GM21825 (cell line): ENCODE results near the gene AACS.

Experiments used
- ATAC-seq: cut with Tn5 transposase; IDR thresholded peaks from one replicate; pipeline ENCODE4 v1.9.1; 2021; ENCODE audit warnings: mild to moderate bottlenecking, moderate library complexity; ENCODE audit not compliant: unreplicated experiment

AACS gene

GRCh38 chr12:125148316-125148715, 83.1 kb downstream of the AACS start:
- no peak for ATAC-seq

GRCh38 chr12:125149160-125150108, 84.2 kb downstream of the AACS start:
- peak; percentile 94 for ATAC-seq

- no peak for ATAC-seq
Measured at GRCh38 chr12:125151284-125151683, 86.0 kb downstream of the AACS start.

DNA sequence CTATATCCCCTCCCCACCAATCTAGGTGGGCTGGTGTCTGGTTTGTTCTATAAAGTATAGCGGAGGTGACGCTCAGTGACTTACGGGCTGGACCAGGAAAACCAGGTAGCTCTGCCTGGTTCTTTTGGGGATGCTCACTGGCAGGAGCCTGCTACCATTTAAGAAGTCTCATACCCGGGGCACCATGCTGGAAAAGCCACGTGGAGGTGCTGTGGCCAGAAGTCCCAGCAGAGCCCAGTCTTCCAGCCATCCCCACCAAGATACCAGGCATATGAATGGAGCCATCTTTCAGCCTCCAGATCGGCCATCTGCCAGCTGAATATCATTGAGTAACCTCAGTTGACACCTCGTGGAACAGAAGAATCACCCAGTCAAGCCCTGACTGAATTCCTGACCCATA, 87.2 kb downstream of the AACS start:
- ATAC-seq = no peak

GRCh38 chr12:125155366-125155765, 90.1 kb downstream of the AACS start:
- no peak for ATAC-seq

DNA sequence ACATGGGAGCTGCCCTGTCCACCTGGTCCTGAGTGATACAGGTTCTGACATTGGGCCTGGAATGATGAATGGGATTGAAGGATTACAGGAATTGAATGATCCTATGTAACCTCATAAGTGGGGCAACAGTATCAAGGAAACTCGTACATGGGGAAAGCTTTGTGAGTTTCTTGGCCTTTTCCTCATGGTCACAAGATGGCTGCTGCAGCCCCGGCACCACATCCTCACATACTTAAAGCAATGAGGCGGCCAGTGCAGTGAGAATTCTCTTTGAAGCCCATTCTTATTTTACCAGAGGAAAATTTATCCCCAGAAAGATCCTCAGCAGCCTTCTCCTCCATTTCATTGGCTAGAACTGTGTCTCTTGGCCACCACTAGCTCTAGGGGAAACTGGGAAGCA, 91.9 kb downstream of the AACS start:
- no peak for ATAC-seq

GRCh38 chr12:125159702-125160101, 94.5 kb downstream of the AACS start:
- ATAC-seq = no peak

GRCh38 chr12:125160281-125160955, 95.2 kb downstream of the AACS start:
- no peak for ATAC-seq

GRCh38 chr12:125161712-125162022, 96.4 kb downstream of the AACS start:
- ATAC-seq = no peak

DNA sequence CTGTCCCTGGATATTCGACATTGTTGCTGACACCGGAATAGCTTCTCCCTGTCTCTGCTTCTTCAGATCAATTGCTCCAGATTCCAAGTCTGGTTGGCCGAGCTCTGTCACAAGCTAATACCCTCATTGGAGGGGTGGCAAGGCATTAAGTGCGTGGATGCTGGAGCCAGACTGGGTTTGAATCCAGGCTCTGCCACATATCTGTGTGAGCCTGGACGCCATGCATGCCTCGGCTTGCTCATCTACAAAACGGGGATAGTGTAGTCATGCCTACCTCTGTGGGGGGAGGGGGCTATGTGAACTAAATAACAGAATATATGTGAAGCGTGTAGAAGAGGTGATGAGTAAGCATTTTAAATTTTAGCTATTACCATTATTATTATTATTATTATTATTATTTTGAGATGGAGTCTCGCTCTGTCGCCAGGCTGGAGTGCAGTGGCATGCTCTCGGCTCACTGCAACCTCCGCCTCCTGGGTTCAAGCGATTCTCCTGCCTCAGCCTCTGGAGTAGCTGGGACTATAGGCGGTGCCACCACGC, 97.3 kb downstream of the AACS start:
- no peak for ATAC-seq

DNA sequence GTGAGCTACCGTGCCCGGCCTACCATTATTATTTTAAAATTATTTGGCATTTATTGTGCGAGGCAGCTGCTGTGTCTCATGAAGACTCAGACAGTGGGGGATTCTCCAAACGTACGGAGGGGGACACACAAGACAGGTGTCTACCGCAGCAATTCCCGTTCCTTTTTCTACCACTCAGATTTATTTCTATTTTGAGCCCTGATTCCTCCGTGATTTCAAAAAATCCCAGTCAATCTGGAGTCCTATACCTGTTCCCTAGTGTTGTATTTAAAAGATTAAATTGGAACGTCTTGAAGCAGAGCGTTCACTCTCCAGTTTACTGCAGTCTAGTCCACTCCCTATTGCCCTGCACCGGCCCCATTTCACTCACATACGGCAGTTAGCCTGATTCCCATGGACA, 97.9 kb downstream of the AACS start:
- ATAC-seq = no peak

GRCh38 chr12:125164541-125164940, 99.3 kb downstream of the AACS start:
- no peak for ATAC-seq

- no peak for ATAC-seq
Measured at GRCh38 chr12:125166041-125166440, 100.8 kb downstream of the AACS start.

DNA sequence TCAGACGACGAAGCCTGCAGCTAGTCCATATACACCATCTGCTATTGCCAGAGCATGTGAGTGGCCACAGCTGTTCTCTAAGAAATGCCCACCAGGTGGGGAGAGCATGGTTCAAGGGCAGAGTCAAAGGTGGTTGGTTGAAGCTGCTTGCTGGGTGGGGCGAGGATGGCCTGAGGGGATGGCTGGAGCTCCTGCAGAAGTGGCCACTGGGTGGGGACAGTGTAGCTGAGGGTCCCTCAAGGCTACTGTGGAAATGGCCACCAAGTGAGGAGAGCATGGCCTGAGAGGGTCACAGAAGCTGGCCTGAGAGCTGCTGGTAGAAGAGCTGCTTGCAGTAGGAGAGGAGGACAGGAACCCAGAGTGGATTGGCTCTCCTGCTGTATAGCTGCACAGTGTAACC, 102.4 kb downstream of the AACS start:
- ATAC-seq = no peak

DNA sequence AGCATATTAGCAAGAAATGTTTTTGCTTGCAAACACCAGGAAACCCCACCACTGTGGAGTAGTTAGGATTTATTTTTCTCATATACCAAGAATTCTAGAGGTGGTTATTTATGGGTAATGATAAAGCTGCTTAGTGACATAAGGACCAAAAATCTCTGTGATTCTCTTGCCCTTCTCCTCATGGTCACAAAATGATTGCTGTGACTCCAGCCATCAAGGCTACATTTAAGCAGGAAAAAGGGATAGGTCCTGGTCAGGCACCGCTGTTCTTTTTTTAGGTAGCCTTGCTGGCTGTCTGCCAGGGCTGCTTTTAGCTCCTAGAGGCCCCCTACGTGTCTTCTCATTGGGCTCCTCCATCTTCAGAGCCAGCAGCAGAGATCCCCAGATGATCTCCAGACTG, 104.2 kb downstream of the AACS start:
- no peak for ATAC-seq

DNA sequence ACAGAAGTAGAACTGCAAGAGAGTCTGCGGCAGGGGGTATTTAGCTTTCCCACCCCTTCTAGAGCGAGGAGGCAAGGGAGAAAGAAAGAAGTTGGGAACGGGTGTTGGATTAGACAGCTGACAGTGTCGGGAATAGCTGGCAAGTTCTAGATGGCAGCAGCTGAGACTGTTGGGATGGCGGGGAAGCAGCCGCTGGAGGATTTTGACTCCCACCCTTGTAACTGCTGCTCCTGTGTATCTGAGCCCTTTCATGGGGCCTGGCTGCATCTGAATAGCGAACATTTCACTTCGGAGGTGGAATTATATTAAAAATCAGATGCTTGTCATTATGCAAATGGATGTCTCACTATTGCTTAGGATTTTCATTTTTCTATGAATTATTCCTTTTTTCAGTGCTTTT, 104.6 kb downstream of the AACS start:
- no peak for ATAC-seq

GRCh38 chr12:125171267-125171666, 106.0 kb downstream of the AACS start:
- no peak for ATAC-seq

- ATAC-seq = no peak
Measured at GRCh38 chr12:125172231-125172850, 107.1 kb downstream of the AACS start.

DNA sequence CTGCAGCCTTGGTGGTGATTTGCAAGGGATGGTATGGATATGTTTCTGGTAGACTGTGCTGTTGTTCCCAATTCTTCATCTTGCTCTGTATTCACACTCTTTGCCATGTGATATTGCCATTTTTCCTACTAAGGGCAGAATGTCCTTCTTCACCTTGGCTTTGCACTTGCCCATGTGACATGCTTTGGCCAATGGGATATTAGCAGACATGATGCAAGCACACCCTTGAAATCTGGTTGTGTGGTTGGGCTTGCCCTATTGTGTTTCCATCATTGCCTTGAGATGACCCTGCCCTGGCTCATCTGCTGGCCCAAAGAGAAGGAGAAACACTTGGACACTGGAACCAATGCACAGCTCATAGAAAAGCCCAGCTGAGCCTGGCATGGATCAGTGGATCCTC, 110.3 kb downstream of the AACS start:
- no peak for ATAC-seq

DNA sequence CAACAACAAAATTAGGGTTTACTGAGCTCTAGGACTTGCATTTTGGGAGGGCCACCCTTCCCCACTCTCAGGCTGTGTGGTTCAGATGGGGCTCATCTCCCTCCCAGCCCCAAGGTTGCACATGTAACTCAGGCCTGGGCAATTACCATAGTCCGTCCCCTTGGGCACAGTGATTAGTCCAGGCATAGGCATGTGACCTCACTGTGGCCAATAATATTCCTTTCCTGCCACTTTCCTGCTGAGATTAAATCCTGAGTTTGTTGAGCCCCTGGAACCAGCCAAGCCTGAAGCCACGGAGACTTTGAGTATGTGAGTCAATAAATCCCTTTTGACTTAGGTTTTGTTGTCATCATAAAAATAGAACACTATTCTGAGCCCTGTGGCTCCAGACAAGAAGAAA, 113.0 kb downstream of the AACS start:
- no peak for ATAC-seq

- ATAC-seq = no peak
Measured at GRCh38 chr12:125180144-125180543, 114.9 kb downstream of the AACS start.

GRCh38 chr12:125181107-125181506, 115.9 kb downstream of the AACS start:
- ATAC-seq = no peak
